Fibroblast of mammary gland (primary cell): ENCODE results near the gene TSPEAR.

Source experiments
- DNase-seq: peaks from one replicate; pipeline ENCODE4 v3.0.0-alpha.2; 2010; ENCODE audit warnings: low read depth
- H3K4me3 ChIP-seq: 2 replicates; pipeline ENCODE4 v1.5.1; 2011; ENCODE audit warnings: low read depth, mild to moderate bottlenecking, low read length, moderate library complexity; ENCODE audit not compliant: control insufficient read depth
- CTCF ChIP-seq: conservative IDR thresholded peaks from 2 replicates; pipeline ENCODE4 v1.5.1; 2011; ENCODE audit warnings: low read depth, low read length, inconsistent platforms; ENCODE audit not compliant: control insufficient read depth, insufficient read depth

The TSPEAR gene

GRCh38 chr21:44757731-44758130 is 46.4 kb upstream of the TSPEAR start:
- no peak for TF ChIP-seq CTCF
- no peak for DNase-seq
- H3K4me3 ChIP-seq: no peak overlapping the region

GRCh38 chr21:44756423-44757185 is 45.2 kb upstream of the TSPEAR start:
- H3K4me3 ChIP-seq: no peak overlapping the region

GRCh38 chr21:44755227-44755626 is 43.9 kb upstream of the TSPEAR start:
- H3K4me3 ChIP-seq: no peak overlapping the region
- no peak for TF ChIP-seq CTCF
- no peak for DNase-seq

More at GRCh38 chr21:44756423-44757185, 45.2 kb upstream of the TSPEAR start:
- no peak for TF ChIP-seq CTCF
- peak; percentile 29 for DNase-seq

- no peak for TF ChIP-seq CTCF
- H3K4me3 ChIP-seq: no peak overlapping the region
- DNase-seq: no peak
Observed at GRCh38 chr21:44753357-44753756, 42.0 kb upstream of the TSPEAR start.

GRCh38 chr21:44752671-44753235 is 41.4 kb upstream of the TSPEAR start:
- TF ChIP-seq CTCF: no peak
- DNase-seq: no peak
- H3K4me3 ChIP-seq: no peak overlapping the region

- no peak for DNase-seq
- H3K4me3 ChIP-seq: no peak overlapping the region
- TF ChIP-seq CTCF: no peak
Observed at GRCh38 chr21:44751799-44752636, 40.6 kb upstream of the TSPEAR start.
